Kidney epithelial cell (primary cell): Measurements from ENCODE around the gene ABCA8. TPM values are rescaled to one million over a fixed set of nuclear protein-coding genes. Genes with fewer than 3 reads are reported as not detected.
"Not testable (repeated sequence)": the region's sequence is repeated elsewhere in the genome, so short reads cannot be mapped to it uniquely, and the experiment has no call there.

Experiments
- DNase-seq: peaks from one replicate; pipeline ENCODE4 v3.0.0-alpha.2; 2010; ENCODE audit warnings: low read depth
- H3K27me3 ChIP-seq: 2 replicates; pipeline ENCODE4 v1.6.0; 2011; ENCODE audit warnings: low read length; ENCODE audit not compliant: control insufficient read depth, insufficient read depth
- H3K36me3 ChIP-seq: 2 replicates; pipeline ENCODE4 v1.5.1; 2011; ENCODE audit warnings: low read length; ENCODE audit not compliant: control insufficient read depth, insufficient read depth
- H3K4me3 ChIP-seq: 2 replicates; pipeline ENCODE4 v1.5.1; 2011; ENCODE audit warnings: low read depth, mild to moderate bottlenecking, control low read depth, low read length
- CTCF ChIP-seq: IDR thresholded peaks from 2 replicates; pipeline ENCODE4 v1.5.1; 2011; ENCODE audit warnings: mild to moderate bottlenecking, moderate library complexity, low read length, control low read depth, inconsistent platforms; ENCODE audit not compliant: insufficient read depth, poor library complexity, severe bottlenecking
- total RNA-seq: library from RNA; depleted of rRNA; stranded (reverse); fragments of >200 nt; gene quantifications from 2 replicates; pipeline ENCODE4 v1.2.3, GENCODE V29; 2015

Gene ABCA8
- total RNA-seq, 1 donor from 2014 or later, result not detected

- Histone ChIP-seq H3K27me3 (no peaks in the 10 kb centered on the region), H3K36me3 (no peaks in the 10 kb centered on the region), H3K4me3 (no peak overlapping the region)
- TF ChIP-seq CTCF, result no peak
- DNase-seq, result no peak
Observed at GRCh38 chr17:68834328-68834836, 120.8 kb downstream of the ABCA8 start.

GRCh38 chr17:68832109-68832802 lies 122.9 kb downstream of the ABCA8 start:
- no peak overlapping the region for H3K4me3 ChIP-seq
- no peaks in the 10 kb centered on the region for H3K36me3 ChIP-seq
- TF ChIP-seq CTCF, result no peak
- no peaks in the 10 kb centered on the region for H3K27me3 ChIP-seq
- DNase-seq, result no peak

GRCh38 chr17:68831170-68831569 lies 124.0 kb downstream of the ABCA8 start:
- Histone ChIP-seq H3K36me3 (no peaks in the 10 kb centered on the region), H3K4me3 (no peak overlapping the region), H3K27me3 (no peaks in the 10 kb centered on the region)
- DNase-seq, result no peak
- TF ChIP-seq CTCF, result no peak

- DNase-seq, result no peak
- no peak for TF ChIP-seq CTCF
Observed at GRCh38 chr17:68830313-68830712, 124.9 kb downstream of the ABCA8 start.

GRCh38 chr17:68829211-68829610 lies 126.0 kb downstream of the ABCA8 start:
- Histone ChIP-seq H3K4me3 (no peak overlapping the region), H3K36me3 (no peaks in the 10 kb centered on the region), H3K27me3 (no peaks in the 10 kb centered on the region)
- TF ChIP-seq CTCF, result no peak
- DNase-seq, result no peak

More at GRCh38 chr17:68830313-68830712, 124.9 kb downstream of the ABCA8 start:
- Histone ChIP-seq H3K27me3 (no peaks in the 10 kb centered on the region), H3K4me3 (no peak overlapping the region), H3K36me3 (no peaks in the 10 kb centered on the region)

- no peak for TF ChIP-seq CTCF
- Histone ChIP-seq H3K27me3 (no peaks in the 10 kb centered on the region), H3K4me3 (no peak overlapping the region), H3K36me3 (no peaks in the 10 kb centered on the region)
- no peak for DNase-seq
Observed at GRCh38 chr17:68824707-68825106, 130.5 kb downstream of the ABCA8 start.

- H3K27me3 ChIP-seq, DNase-seq, H3K4me3 ChIP-seq, H3K36me3 ChIP-seq: not testable (repeated sequence)
Observed at GRCh38 chr17:68824185-68824584, 131.0 kb downstream of the ABCA8 start.
